ENCODE results near the gene KCNIP3.

KCNIP3 gene

GRCh38 chr2:95275151-95275515 is 22.0 kb upstream of the KCNIP3 start:
- DNase-seq, result no peak

GRCh38 chr2:95275601-95276243 is 21.4 kb upstream of the KCNIP3 start:
- no peak for DNase-seq

- no peak for DNase-seq
Measured at GRCh38 chr2:95276244-95276887, 20.8 kb upstream of the KCNIP3 start.

GRCh38 chr2:95276888-95277245 is 20.3 kb upstream of the KCNIP3 start:
- no peak for DNase-seq

- no peak for DNase-seq
Measured at GRCh38 chr2:95277246-95277906, 19.8 kb upstream of the KCNIP3 start.

- DNase-seq, result no peak
Measured at GRCh38 chr2:95278051-95278471, 19.1 kb upstream of the KCNIP3 start.

- no peak for DNase-seq
Measured at GRCh38 chr2:95278637-95279225, 18.4 kb upstream of the KCNIP3 start.

GRCh38 chr2:95279435-95280035 is 17.6 kb upstream of the KCNIP3 start:
- no peak for DNase-seq

GRCh38 chr2:95281071-95281470 is 16.1 kb upstream of the KCNIP3 start:
- no peak for DNase-seq

GRCh38 chr2:95281786-95282185 is 15.4 kb upstream of the KCNIP3 start:
- DNase-seq, result no peak

- DNase-seq, result no peak
Measured at GRCh38 chr2:95282458-95282857, 14.7 kb upstream of the KCNIP3 start.

- no peak for DNase-seq
Measured at GRCh38 chr2:95283562-95283961, 13.6 kb upstream of the KCNIP3 start.

- DNase-seq, result no peak
Measured at GRCh38 chr2:95284886-95285541, 12.1 kb upstream of the KCNIP3 start.

GRCh38 chr2:95285542-95285932 is 11.6 kb upstream of the KCNIP3 start:
- DNase-seq, result no peak

GRCh38 chr2:95287336-95287735 is 9.8 kb upstream of the KCNIP3 start:
- no peak for DNase-seq

GRCh38 chr2:95287806-95288205 is 9.3 kb upstream of the KCNIP3 start:
- no peak for DNase-seq

- no peak for DNase-seq
Measured at GRCh38 chr2:95289253-95289652, 7.9 kb upstream of the KCNIP3 start.

GRCh38 chr2:95291222-95291621 is 5.9 kb upstream of the KCNIP3 start:
- no peak for DNase-seq

- no peak for DNase-seq
Measured at GRCh38 chr2:95292623-95293260, 4.4 kb upstream of the KCNIP3 start.

GRCh38 chr2:95294579-95295250 is 2.4 kb upstream of the KCNIP3 start:
- no peak for DNase-seq

GRCh38 chr2:95295376-95295775 is 1.8 kb upstream of the KCNIP3 start:
- no peak for DNase-seq

GRCh38 chr2:95296011-95296410 is 1.1 kb upstream of the KCNIP3 start:
- DNase-seq, result no peak
